Natural killer cell (primary cell): Measurements from ENCODE around the gene SHANK3. TPM values are rescaled to one million over a fixed set of nuclear protein-coding genes. Genes with fewer than 3 reads are reported as not detected.

ENCODE experiments used
- ATAC-seq, 3 donors: fragments of 150-1000 bp in 2 of 3; fragments of 200-7000 bp in 1 of 3; cut with Tn5 transposase; 1 replicate in 1 of 3; 2 replicates in 2 of 3; pipeline ENCODE4 v1.10.0; 2021; ENCODE audit warnings: mild to moderate bottlenecking in 2 of 3, moderate library complexity in 2 of 3
- DNase-seq, 2 donors: peaks; one replicate each; pipeline versions ENCODE4 v3.0.0 to v3.0.0-alpha.2; 2013 to 2021; ENCODE audit warnings: mixed read lengths in 1 of 2
- H3K27ac ChIP-seq: one replicate; pipeline ENCODE4 v1.5.1; 2013; ENCODE audit warnings: mild to moderate bottlenecking, low read length
- H3K27me3 ChIP-seq: one replicate; pipeline ENCODE4 v1.6.1; 2013; ENCODE audit warnings: low read length; ENCODE audit not compliant: control insufficient read depth, insufficient read depth
- H3K36me3 ChIP-seq: one replicate; pipeline ENCODE4 v1.6.1; 2013; ENCODE audit warnings: low read length; ENCODE audit not compliant: control insufficient read depth, insufficient read depth
- H3K4me1 ChIP-seq: one replicate; pipeline ENCODE4 v1.6.1; 2013; ENCODE audit warnings: low read length; ENCODE audit not compliant: control insufficient read depth, insufficient read depth
- H3K4me3 ChIP-seq: one replicate; pipeline ENCODE4 v1.5.1; 2013; ENCODE audit warnings: low read length
- H3K9me3 ChIP-seq: one replicate; pipeline ENCODE4 v1.6.1; 2013; ENCODE audit warnings: low read length; ENCODE audit not compliant: control insufficient read depth, insufficient read depth
- H3K27ac Mint-ChIP-seq, 2 donors: one replicate each; pipeline ENCODE4 v1.8.0; 2022; ENCODE audit warnings: mild to moderate bottlenecking in 2 of 2, mixed read lengths in 2 of 2, moderate library complexity in 1 of 2
- H3K27me3 Mint-ChIP-seq, 2 donors: one replicate each; pipeline ENCODE4 v1.8.0; 2022; ENCODE audit warnings: low read depth in 2 of 2, mixed read lengths in 2 of 2
- H3K36me3 Mint-ChIP-seq: one replicate; pipeline ENCODE4 v1.8.0; 2022; ENCODE audit warnings: mixed read lengths
- H3K4me1 Mint-ChIP-seq, 2 donors: one replicate each; pipeline ENCODE4 v1.8.0; 2022; ENCODE audit warnings: mixed read lengths in 2 of 2
- H3K4me3 Mint-ChIP-seq: one replicate; pipeline ENCODE4 v1.8.0; 2022; ENCODE audit warnings: mild to moderate bottlenecking, moderate library complexity, mixed read lengths
- H3K9me3 Mint-ChIP-seq, 2 donors: one replicate each; pipeline ENCODE4 v1.8.0; 2022; ENCODE audit warnings: mixed read lengths in 2 of 2
- WGBS: methylation state at CpG from one replicate; pipeline ENCODE4 v1.1.7; 2013; ENCODE audit warnings: missing lambda C conversion rate; ENCODE audit not compliant: insufficient coverage; 5-methylcytosine and 5-hydroxymethylcytosine counted together
- intact Hi-C: fragments of 100-400 bp; cut with micrococcal nuclease; formaldehyde crosslinking; loops from one replicate; pipeline ENCODE4 v1.14.2; 2022
- total RNA-seq, 4 donors: library from RNA; stranded (reverse); fragments of 120-200 nt in 1 of 4; gene quantifications; one replicate each; pipeline versions ENCODE4 v1.2.3 to v1.2.4, GENCODE V29; 2013 to 2022
- TF ChIP-seq, protein P1 (sequence below): fragments of 200-600 bp; IDR thresholded peaks from one replicate; pipeline ENCODE4 v1.8.0; 2022; ENCODE audit warnings: antibody characterized with exemption

SHANK3 gene
- total RNA-seq, 3 donors from 2014 or later (not counting 1 experiment from before 2014, with no cell fraction given), result 0.07 TPM; not detected in 2

GRCh38 chr22:50702821-50703725 is 30.4 kb downstream of the SHANK3 start:
- Mint-ChIP-seq H3K4me1 (peaks cover 0 to 12% of the 10 kb centered on the region in 2 donors), H3K9me3 (no peaks in the 10 kb centered on the region), H3K27ac (no peak overlapping the region), H3K4me3 (no peak overlapping the region), H3K27me3 (no peaks in the 10 kb centered on the region), H3K36me3 (no peaks in the 10 kb centered on the region)
- no peak for DNase-seq
- no peak for ATAC-seq
- Histone ChIP-seq H3K27me3 (no peaks in the 10 kb centered on the region), H3K36me3 (no peaks in the 10 kb centered on the region), H3K4me3 (no peak overlapping the region), H3K27ac (no peak overlapping the region), H3K4me1 (no peaks in the 10 kb centered on the region), H3K9me3 (no peaks in the 10 kb centered on the region)
- 91% methylated on average over 19 of the region's 20 CpGs for WGBS
- intact Hi-C loops, result no loop called here
- TF ChIP-seq, protein P1, sequence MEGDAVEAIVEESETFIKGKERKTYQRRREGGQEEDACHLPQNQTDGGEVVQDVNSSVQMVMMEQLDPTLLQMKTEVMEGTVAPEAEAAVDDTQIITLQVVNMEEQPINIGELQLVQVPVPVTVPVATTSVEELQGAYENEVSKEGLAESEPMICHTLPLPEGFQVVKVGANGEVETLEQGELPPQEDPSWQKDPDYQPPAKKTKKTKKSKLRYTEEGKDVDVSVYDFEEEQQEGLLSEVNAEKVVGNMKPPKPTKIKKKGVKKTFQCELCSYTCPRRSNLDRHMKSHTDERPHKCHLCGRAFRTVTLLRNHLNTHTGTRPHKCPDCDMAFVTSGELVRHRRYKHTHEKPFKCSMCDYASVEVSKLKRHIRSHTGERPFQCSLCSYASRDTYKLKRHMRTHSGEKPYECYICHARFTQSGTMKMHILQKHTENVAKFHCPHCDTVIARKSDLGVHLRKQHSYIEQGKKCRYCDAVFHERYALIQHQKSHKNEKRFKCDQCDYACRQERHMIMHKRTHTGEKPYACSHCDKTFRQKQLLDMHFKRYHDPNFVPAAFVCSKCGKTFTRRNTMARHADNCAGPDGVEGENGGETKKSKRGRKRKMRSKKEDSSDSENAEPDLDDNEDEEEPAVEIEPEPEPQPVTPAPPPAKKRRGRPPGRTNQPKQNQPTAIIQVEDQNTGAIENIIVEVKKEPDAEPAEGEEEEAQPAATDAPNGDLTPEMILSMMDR, result no peak

DNA sequence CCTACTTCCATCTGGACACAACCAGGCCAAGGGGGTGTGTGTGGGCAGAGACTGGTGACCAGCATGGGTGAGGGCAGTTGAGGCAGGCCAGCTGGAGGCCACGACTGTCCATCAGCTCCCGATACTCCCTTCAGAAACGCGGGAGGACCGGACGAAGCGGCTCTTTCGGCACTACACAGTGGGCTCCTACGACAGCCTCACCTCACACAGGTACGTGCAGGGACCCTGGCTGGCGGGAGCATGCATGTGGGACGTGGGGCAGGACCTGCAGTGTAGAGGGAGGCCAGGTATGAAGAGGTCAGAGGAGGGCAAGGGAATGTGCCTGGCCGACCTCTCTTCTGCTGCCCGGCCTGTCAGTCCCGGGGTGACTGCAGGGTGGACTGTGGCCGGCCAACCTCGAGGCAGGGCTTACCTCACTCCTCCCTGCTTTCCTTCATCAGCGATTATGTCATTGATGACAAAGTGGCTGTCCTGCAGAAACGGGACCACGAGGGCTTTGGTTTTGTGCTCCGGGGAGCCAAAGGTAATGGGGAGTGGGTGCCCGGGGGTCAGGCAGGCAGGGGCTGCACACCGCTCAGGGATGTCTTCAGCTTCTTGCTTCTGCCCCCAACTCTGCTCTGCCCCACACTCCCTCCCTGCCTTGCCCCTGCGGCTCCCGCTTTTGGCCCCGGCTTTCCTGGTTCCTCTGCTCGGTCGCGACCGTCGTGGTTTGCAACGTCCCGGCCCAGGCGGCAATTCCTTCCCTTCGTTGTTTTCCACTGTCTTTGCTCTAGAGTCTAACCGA is 31.3 kb downstream of the SHANK3 start:
- no peak for ATAC-seq
- Histone ChIP-seq H3K4me1 (no peaks in the 10 kb centered on the region), H3K27ac (no peak overlapping the region), H3K4me3 (no peak overlapping the region), H3K36me3 (no peaks in the 10 kb centered on the region), H3K9me3 (no peaks in the 10 kb centered on the region), H3K27me3 (no peaks in the 10 kb centered on the region)
- TF ChIP-seq, protein P1, result no peak
- Mint-ChIP-seq H3K4me3 (no peak overlapping the region), H3K9me3 (no peaks in the 10 kb centered on the region), H3K27me3 (no peaks in the 10 kb centered on the region), H3K4me1 (peaks cover 0 to 12% of the 10 kb centered on the region in 2 donors), H3K36me3 (no peaks in the 10 kb centered on the region), H3K27ac (no peak overlapping the region)
- DNase-seq, result no peak
- intact Hi-C loops, result no loop called here
- 89% methylated on average over 36 of the region's 36 CpGs for WGBS

DNA sequence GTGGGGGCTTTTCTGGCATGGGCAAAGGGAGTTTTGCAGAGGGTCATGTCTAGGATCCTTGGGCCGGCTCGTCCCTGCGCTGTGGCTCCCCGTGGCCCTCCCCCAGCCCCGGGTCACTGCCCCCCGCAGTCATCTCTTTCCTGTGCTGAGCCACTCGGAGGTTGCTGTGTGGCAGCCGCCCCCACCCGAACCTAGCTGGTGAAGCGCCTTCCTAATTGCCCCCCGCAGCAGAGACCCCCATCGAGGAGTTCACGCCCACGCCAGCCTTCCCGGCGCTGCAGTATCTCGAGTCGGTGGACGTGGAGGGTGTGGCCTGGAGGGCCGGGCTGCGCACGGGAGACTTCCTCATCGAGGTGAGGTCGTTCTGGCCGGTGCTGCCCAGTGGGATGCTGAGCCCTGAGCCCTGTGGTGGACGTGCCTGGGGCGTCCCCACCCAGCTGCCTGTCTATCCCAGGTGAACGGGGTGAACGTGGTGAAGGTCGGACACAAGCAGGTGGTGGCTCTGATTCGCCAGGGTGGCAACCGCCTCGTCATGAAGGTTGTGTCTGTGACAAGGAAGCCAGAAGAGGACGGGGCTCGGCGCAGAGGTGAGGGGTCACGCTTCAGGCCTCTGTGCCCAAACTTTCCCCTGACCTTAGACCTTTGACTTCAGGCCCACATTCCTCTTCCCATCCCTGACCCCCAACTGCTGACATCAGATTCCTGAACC is 32.0 kb downstream of the SHANK3 start:
- H3K4me1 ChIP-seq, result no peaks in the 10 kb centered on the region
- DNase-seq, result no peak
- no peak overlapping the region for H3K4me3 ChIP-seq
- whole genome bisulfite sequencing, result 89% methylated on average over 37 of the region's 37 CpGs
- no peak for ATAC-seq
- no peaks in the 10 kb centered on the region for H3K36me3 ChIP-seq
- H3K9me3 ChIP-seq, result no peaks in the 10 kb centered on the region
- intact Hi-C loops, result no loop called here
- H3K27me3 ChIP-seq, result no peaks in the 10 kb centered on the region
- Mint-ChIP-seq H3K27me3 (no peaks in the 10 kb centered on the region), H3K9me3 (no peaks in the 10 kb centered on the region), H3K36me3 (no peaks in the 10 kb centered on the region), H3K4me1 (peaks cover 0 to 12% of the 10 kb centered on the region in 2 donors), H3K4me3 (no peak overlapping the region), H3K27ac (no peak overlapping the region)
- no peak overlapping the region for H3K27ac ChIP-seq
- TF ChIP-seq, protein P1, result no peak
